Airway epithelial cell (primary cell): ENCODE measurements around the gene PCDHA9. TPM values are rescaled to one million over a fixed set of nuclear protein-coding genes. Genes with fewer than 3 reads are reported as not detected.

Experiments used
- total RNA-seq: library from RNA; depleted of rRNA; stranded (reverse); fragments of >200 nt; gene quantifications from 2 replicates; pipeline ENCODE4 v1.2.3, GENCODE V29; 2015

The PCDHA9 gene
- total RNA-seq: not detected in 2 replicates

GRCh38 chr5:140848139-140849102 lies at the start of gene PCDHA9:
Gene PCDHA9 (plus strand): TSS chr5:140848382. CDS start chr5:140848496, 114 bp downstream.

GRCh38 chr5:140800816-140801493 lies 47.2 kb upstream of the PCDHA9 start, which contains the start of gene PCDHA3:
Gene PCDHA3 (plus strand): TSS chr5:140801057.

GRCh38 chr5:140806834-140807775 lies 41.1 kb upstream of the PCDHA9 start, which contains the start of gene PCDHA4:
Gene PCDHA4 (plus strand): TSS chr5:140807068.

GRCh38 chr5:140821375-140822280 lies 26.6 kb upstream of the PCDHA9 start, which contains the start of gene PCDHA5:
Gene PCDHA5 (plus strand): TSS chr5:140821613.

GRCh38 chr5:140827704-140828361 lies 20.3 kb upstream of the PCDHA9 start, which contains the start of gene PCDHA6:
Gene PCDHA6 (plus strand): TSS chr5:140827960. CDS start chr5:140828092, 132 bp downstream.

GRCh38 chr5:140833993-140834392 lies 14.2 kb upstream of the PCDHA9 start, which contains the start of gene PCDHA7:
Gene PCDHA7 (plus strand): TSS chr5:140834269. CDS start chr5:140834384, 115 bp downstream.

GRCh38 chr5:140840978-140841962 lies 6.9 kb upstream of the PCDHA9 start, which contains the start of gene PCDHA8:
Gene PCDHA8 (plus strand): TSS chr5:140841187. CDS start chr5:140841322, 135 bp downstream.

GRCh38 chr5:140855772-140856674 lies 7.8 kb downstream of the PCDHA9 start, which contains the start of gene PCDHA10:
Gene PCDHA10 (plus strand): TSS chr5:140855897. CDS start chr5:140856049, 152 bp downstream.

GRCh38 chr5:140868721-140869554 lies 20.8 kb downstream of the PCDHA9 start, which contains the start of gene PCDHA11:
Gene PCDHA11 (plus strand): TSS chr5:140868957. CDS start chr5:140869104, 147 bp downstream.

GRCh38 chr5:140875085-140876065 lies 27.2 kb downstream of the PCDHA9 start, which contains the start of gene PCDHA12:
Gene PCDHA12 (plus strand): TSS chr5:140875308. CDS start chr5:140875473, 165 bp downstream.

GRCh38 chr5:140881889-140882590 lies 33.9 kb downstream of the PCDHA9 start, which contains the start of gene PCDHA13:
Gene PCDHA13 (plus strand): TSS chr5:140882124. CDS start chr5:140882269, 145 bp downstream.

